ENCODE data around the gene AUTS2. TPM values are rescaled to one million over a fixed set of nuclear protein-coding genes. Genes with fewer than 3 reads are reported as not detected.

Gene AUTS2
- total RNA-seq, 1 experiment from 2014 or later: not detected

GRCh38 chr7:69762821-69763352, 164.6 kb downstream of the AUTS2 start:
- no peaks in the 10 kb centered on the region for H3K27me3 Mint-ChIP-seq (ENCODE audit: unreplicated experiment)
- H3K4me1 Mint-ChIP-seq (ENCODE audit: low read depth, unreplicated experiment): no peaks in the 10 kb centered on the region
- TF ChIP-seq, protein P1, sequence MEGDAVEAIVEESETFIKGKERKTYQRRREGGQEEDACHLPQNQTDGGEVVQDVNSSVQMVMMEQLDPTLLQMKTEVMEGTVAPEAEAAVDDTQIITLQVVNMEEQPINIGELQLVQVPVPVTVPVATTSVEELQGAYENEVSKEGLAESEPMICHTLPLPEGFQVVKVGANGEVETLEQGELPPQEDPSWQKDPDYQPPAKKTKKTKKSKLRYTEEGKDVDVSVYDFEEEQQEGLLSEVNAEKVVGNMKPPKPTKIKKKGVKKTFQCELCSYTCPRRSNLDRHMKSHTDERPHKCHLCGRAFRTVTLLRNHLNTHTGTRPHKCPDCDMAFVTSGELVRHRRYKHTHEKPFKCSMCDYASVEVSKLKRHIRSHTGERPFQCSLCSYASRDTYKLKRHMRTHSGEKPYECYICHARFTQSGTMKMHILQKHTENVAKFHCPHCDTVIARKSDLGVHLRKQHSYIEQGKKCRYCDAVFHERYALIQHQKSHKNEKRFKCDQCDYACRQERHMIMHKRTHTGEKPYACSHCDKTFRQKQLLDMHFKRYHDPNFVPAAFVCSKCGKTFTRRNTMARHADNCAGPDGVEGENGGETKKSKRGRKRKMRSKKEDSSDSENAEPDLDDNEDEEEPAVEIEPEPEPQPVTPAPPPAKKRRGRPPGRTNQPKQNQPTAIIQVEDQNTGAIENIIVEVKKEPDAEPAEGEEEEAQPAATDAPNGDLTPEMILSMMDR (IDR thresholded peaks at IDR 0.05; ENCODE audit: unreplicated experiment): no peak
- CTCF ChIA-PET: no interaction called here
- intact Hi-C loops (cut with micrococcal nuclease; ENCODE audit: unreplicated experiment): no loop called here
- no peaks in the 10 kb centered on the region for H3K36me3 Mint-ChIP-seq (ENCODE audit: insufficient read depth, unreplicated experiment)
- no peak for DNase-seq
- peaks cover 3% of the 10 kb centered on the region for H3K9me3 Mint-ChIP-seq (ENCODE audit: low read depth, unreplicated experiment)
- BruUV-seq (replicated peaks): no TSS peak
- no peak overlapping the region for H3K27ac Mint-ChIP-seq (ENCODE audit: unreplicated experiment)
- no peak overlapping the region for H3K4me3 Mint-ChIP-seq (ENCODE audit: low read depth, unreplicated experiment)

DNA sequence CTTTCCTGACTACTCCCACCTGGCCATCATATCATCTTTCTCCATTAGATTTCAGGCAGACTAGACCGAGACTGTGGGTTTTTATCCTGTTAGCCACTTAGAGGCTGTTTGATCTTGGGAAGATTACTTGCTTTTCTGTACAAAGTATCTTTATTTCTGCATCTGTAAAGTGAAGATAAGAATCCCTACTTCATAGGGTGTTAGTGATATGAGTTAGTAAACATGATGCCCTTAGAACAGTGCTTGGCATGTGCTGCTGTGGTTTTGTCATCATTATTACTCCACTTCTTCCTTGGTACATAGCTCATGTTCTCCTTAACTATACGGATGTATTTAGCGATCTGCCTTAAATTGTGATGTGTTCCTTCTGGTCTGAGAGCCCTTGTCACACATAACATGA, 165.2 kb downstream of the AUTS2 start:
- no TSS peak for BruUV-seq (replicated peaks)
- Mint-ChIP-seq H3K36me3 (ENCODE audit: insufficient read depth, unreplicated experiment) (no peaks in the 10 kb centered on the region), H3K4me3 (ENCODE audit: low read depth, unreplicated experiment) (no peak overlapping the region), H3K27ac (ENCODE audit: unreplicated experiment) (no peak overlapping the region), H3K9me3 (ENCODE audit: low read depth, unreplicated experiment) (peaks cover 5% of the 10 kb centered on the region), H3K4me1 (ENCODE audit: low read depth, unreplicated experiment) (no peaks in the 10 kb centered on the region), H3K27me3 (ENCODE audit: unreplicated experiment) (no peaks in the 10 kb centered on the region)
- TF ChIP-seq, protein P1 (IDR thresholded peaks at IDR 0.05; ENCODE audit: unreplicated experiment): no peak
- no peak for DNase-seq
- CTCF ChIA-PET: no interaction called here
- intact Hi-C loops (cut with micrococcal nuclease; ENCODE audit: unreplicated experiment): no loop called here

- CTCF ChIA-PET: no interaction called here
- H3K9me3 Mint-ChIP-seq (ENCODE audit: low read depth, unreplicated experiment): peaks cover 6% of the 10 kb centered on the region
- no peaks in the 10 kb centered on the region for H3K36me3 Mint-ChIP-seq (ENCODE audit: insufficient read depth, unreplicated experiment)
- no peak for DNase-seq
- TF ChIP-seq, protein P1 (IDR thresholded peaks at IDR 0.05; ENCODE audit: unreplicated experiment): no peak
- no peaks in the 10 kb centered on the region for H3K4me1 Mint-ChIP-seq (ENCODE audit: low read depth, unreplicated experiment)
- H3K27ac Mint-ChIP-seq (ENCODE audit: unreplicated experiment): no peak overlapping the region
- no TSS peak for BruUV-seq (replicated peaks)
- intact Hi-C loops (cut with micrococcal nuclease; ENCODE audit: unreplicated experiment): no loop called here
- H3K27me3 Mint-ChIP-seq (ENCODE audit: unreplicated experiment): no peaks in the 10 kb centered on the region
- no peak overlapping the region for H3K4me3 Mint-ChIP-seq (ENCODE audit: low read depth, unreplicated experiment)
Measured at GRCh38 chr7:69764147-69764546, 165.9 kb downstream of the AUTS2 start.

GRCh38 chr7:69764681-69765080, 166.4 kb downstream of the AUTS2 start:
- TF ChIP-seq, protein P1 (IDR thresholded peaks at IDR 0.05; ENCODE audit: unreplicated experiment): no peak
- H3K9me3 Mint-ChIP-seq (ENCODE audit: low read depth, unreplicated experiment): peaks cover 6% of the 10 kb centered on the region
- DNase-seq: no peak
- H3K36me3 Mint-ChIP-seq (ENCODE audit: insufficient read depth, unreplicated experiment): no peaks in the 10 kb centered on the region
- CTCF ChIA-PET: no interaction called here
- intact Hi-C loops (cut with micrococcal nuclease; ENCODE audit: unreplicated experiment): no loop called here
- no TSS peak for BruUV-seq (replicated peaks)
- no peaks in the 10 kb centered on the region for H3K27me3 Mint-ChIP-seq (ENCODE audit: unreplicated experiment)
- no peak overlapping the region for H3K4me3 Mint-ChIP-seq (ENCODE audit: low read depth, unreplicated experiment)
- H3K27ac Mint-ChIP-seq (ENCODE audit: unreplicated experiment): no peak overlapping the region
- H3K4me1 Mint-ChIP-seq (ENCODE audit: low read depth, unreplicated experiment): no peaks in the 10 kb centered on the region
